Measurements from ENCODE around the gene DST. TPM values are rescaled to one million over a fixed set of nuclear protein-coding genes. Genes with fewer than 3 reads are reported as not detected.

The DST gene
- total and polyA plus RNA-seq, 8 donors: 42.4 to 149 (median 72.4) TPM

DNA sequence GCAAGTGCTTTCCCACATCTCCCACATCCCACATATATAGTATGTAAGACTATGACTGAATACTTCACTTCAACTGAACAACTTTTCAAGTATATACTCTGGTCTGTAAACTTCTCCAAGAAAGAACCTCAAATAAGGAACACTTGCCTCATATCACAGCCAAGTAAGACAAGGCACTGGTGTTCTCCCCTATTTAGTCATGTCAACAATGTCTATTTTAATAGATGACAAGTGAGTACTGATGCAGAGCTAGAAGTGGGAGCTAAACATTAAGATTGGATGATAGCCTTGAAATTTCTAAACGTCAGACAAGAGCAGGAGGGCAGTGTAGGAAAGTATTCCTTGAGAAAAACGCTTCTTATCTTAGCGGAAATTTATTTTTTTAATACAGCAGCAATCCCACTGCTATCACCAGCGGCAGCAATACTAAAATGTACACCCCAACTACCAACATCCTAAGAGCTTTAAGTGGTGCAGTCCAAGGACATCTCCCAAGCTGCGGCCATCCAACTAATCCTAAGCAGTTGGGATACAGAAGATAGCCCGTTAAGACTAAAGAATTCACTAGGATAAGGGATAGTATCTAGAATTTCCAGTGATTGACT is 29.3 kb downstream of the DST start:
- Histone ChIP-seq H3K9me3 (no peaks in the 10 kb centered on the region), H3K27me3 (no peaks in the 10 kb centered on the region), H3K27ac (no peak overlapping the region), H3K4me1 (no peaks in the 10 kb centered on the region), H3K4me3 (no peak overlapping the region), H3K36me3 (peaks cover 0 to 7% (median 0%) of the 10 kb centered on the region in 3 donors)
- intact Hi-C loops (cut with DNase I): no loop called here
- TF ChIP-seq, protein P1, sequence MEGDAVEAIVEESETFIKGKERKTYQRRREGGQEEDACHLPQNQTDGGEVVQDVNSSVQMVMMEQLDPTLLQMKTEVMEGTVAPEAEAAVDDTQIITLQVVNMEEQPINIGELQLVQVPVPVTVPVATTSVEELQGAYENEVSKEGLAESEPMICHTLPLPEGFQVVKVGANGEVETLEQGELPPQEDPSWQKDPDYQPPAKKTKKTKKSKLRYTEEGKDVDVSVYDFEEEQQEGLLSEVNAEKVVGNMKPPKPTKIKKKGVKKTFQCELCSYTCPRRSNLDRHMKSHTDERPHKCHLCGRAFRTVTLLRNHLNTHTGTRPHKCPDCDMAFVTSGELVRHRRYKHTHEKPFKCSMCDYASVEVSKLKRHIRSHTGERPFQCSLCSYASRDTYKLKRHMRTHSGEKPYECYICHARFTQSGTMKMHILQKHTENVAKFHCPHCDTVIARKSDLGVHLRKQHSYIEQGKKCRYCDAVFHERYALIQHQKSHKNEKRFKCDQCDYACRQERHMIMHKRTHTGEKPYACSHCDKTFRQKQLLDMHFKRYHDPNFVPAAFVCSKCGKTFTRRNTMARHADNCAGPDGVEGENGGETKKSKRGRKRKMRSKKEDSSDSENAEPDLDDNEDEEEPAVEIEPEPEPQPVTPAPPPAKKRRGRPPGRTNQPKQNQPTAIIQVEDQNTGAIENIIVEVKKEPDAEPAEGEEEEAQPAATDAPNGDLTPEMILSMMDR (IDR thresholded peaks at IDR 0.05): no peak
- 55 to 63% methylated on average over 6 of the region's 6 CpGs for WGBS, 2 donors
- ATAC-seq: no peak
- no peak for FAIRE-seq
- DNase-seq: no peak

DNA sequence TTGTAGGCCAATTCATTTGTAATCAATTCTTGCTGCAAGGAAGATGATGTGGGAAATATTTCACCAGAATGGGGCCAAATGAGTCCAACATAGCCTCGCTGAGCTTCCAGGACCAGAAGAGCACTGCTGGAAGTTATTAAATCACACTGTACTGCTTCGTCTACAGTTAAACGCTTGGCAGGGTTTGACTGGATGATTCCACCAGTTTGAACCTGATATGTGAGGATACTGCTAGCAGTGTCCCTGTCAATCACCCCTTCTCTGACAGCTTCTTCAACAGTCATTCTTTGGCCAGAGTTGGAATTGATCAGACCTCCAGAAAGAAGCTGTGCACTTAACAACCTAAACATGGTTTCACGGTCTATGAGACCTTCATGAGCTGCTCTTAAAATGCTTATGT is 34.4 kb downstream of the DST start:
- Histone ChIP-seq H3K36me3 (peaks cover 0 to 7% (median 4%) of the 10 kb centered on the region in 3 donors), H3K9me3 (no peaks in the 10 kb centered on the region), H3K27me3 (no peaks in the 10 kb centered on the region), H3K4me1 (no peaks in the 10 kb centered on the region), H3K4me3 (no peak overlapping the region), H3K27ac (no peak overlapping the region)
- DNase-seq (no peak), ATAC-seq (no peak), FAIRE-seq (no peak)
- TF ChIP-seq, protein P1 (IDR thresholded peaks at IDR 0.05): no peak
- intact Hi-C loops (cut with DNase I): no loop called here
- WGBS, 2 donors: 80 to 81% methylated on average over 4 of the region's 4 CpGs

DNA sequence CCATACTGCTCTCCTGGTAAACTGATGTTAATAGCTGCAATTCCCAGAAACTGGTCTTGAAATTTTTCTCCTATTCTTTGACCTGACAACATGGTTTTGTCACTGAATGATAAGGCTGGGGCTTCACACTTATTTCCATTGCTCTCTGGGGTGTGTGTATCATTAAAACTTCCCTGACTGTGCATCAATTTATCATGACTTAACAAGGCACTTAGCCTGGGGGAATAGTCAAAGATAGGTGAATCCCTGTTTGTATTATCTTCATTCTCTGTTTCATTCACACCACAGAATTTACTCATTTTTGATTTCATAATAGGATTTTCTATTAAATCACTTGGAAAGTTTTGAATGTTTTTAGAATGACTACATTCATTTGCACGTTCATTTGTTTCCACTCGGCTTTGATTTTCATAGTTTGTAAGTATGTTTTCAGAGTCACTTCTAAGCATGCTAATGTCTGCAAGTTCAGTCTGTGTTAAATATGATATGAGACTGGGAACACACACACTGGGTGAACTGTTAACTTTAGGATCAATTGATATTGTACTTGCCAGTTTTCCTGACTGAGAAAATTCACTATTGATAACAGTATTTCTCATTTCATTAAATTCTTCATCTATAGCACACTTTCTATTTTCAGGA is 35.5 kb downstream of the DST start:
- 66 to 81% methylated on average over 2 of the region's 2 CpGs for WGBS, 2 donors

DNA sequence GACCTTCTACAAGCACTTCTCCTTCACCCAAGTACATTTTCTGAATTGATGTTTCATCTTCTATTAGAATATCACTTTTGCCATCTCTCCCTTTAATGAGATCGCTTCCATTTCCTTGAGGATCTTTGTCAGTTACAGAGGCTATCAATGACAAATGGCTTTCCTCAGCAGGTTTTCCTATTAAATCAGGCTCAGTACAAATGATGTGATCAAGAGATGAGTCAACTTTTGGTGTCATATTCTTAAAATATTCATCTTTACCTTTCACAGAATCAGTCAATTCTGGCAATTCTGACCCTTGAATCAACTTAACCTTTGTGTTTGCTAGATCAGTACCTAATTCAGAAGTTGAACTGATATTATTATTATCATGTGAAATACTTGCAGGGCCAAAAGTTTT is 37.3 kb downstream of the DST start:
- Histone ChIP-seq H3K4me3 (no peak overlapping the region), H3K4me1 (no peaks in the 10 kb centered on the region), H3K36me3 (peaks cover 0 to 7% (median 4%) of the 10 kb centered on the region in 3 donors), H3K9me3 (no peaks in the 10 kb centered on the region), H3K27me3 (no peaks in the 10 kb centered on the region), H3K27ac (no peak overlapping the region)
- DNase-seq: no peak
- FAIRE-seq: no peak
- intact Hi-C loops (cut with DNase I): no loop called here
- ATAC-seq: no peak
- TF ChIP-seq, protein P1 (IDR thresholded peaks at IDR 0.05): no peak
- WGBS, 2 donors: 78 to 89% methylated on average over 1 of the region's 1 CpG

More for the DNA sequence above, 35.5 kb downstream of the DST start:
- no peak for ATAC-seq
- TF ChIP-seq, protein P1 (IDR thresholded peaks at IDR 0.05): no peak
- no peaks in the 10 kb centered on the region for H3K27me3 ChIP-seq
- no peak for FAIRE-seq
- no peaks in the 10 kb centered on the region for H3K4me1 ChIP-seq
- H3K27ac ChIP-seq: no peak overlapping the region
- intact Hi-C loops (cut with DNase I): no loop called here
- H3K9me3 ChIP-seq: no peaks in the 10 kb centered on the region
- no peak overlapping the region for H3K4me3 ChIP-seq
- peaks cover 0 to 7% (median 4%) of the 10 kb centered on the region in 3 donors for H3K36me3 ChIP-seq
- no peak for DNase-seq

DNA sequence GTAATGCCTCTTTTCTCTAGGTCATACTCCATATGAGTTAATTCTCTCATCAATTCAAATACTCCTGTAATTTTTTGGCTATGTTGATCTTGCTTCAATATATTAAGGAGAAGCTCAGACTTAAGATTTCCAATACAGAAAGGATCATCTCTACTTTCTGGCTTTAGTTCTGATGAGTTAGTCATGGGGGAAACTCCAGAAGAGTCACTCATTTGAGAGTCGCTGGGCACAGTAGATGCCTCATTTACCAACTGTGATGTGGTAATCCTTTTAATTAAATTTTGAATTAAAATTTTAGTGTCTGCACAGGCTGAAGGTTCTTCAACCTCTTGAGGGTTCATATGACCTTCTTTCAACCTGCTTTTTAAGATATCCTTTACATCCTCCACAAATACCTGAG is 38.5 kb downstream of the DST start:
- Histone ChIP-seq H3K27me3 (no peaks in the 10 kb centered on the region), H3K9me3 (no peaks in the 10 kb centered on the region), H3K4me3 (no peak overlapping the region), H3K4me1 (no peaks in the 10 kb centered on the region), H3K36me3 (peaks cover 0 to 6% (median 4%) of the 10 kb centered on the region in 3 donors), H3K27ac (no peak overlapping the region)
- intact Hi-C loops (cut with DNase I): no loop called here
- WGBS, 2 donors: 78 to 93% methylated on average over 1 of the region's 1 CpG
- ATAC-seq (no peak), FAIRE-seq (no peak), DNase-seq (no peak)
- TF ChIP-seq, protein P1 (IDR thresholded peaks at IDR 0.05): no peak
